HG03135 (cell line): ENCODE results near the gene C3orf70.
A peak's percentile ranks its signal among the peaks of the same experiment; 100 is the strongest.

Experiments
- ATAC-seq: cut with Tn5 transposase; IDR thresholded peaks from one replicate; pipeline ENCODE4 v1.9.1; 2021; ENCODE audit warnings: mild to moderate bottlenecking, moderate library complexity; ENCODE audit not compliant: unreplicated experiment

C3orf70 gene

GRCh38 chr3:185152410-185153170, at the start of gene C3orf70:
Gene C3orf70 (minus strand): TSS chr3:185153060. CDS start chr3:185152823, 237 bp downstream.
- ATAC-seq = peak; percentile 48

- no peak for ATAC-seq
Observed at GRCh38 chr3:185200639-185201038, 47.8 kb upstream of the C3orf70 start.

GRCh38 chr3:185199671-185200070, 46.8 kb upstream of the C3orf70 start:
- no peak for ATAC-seq

- ATAC-seq = no peak
Observed at GRCh38 chr3:185199206-185199605, 46.3 kb upstream of the C3orf70 start.

GRCh38 chr3:185197068-185197467, 44.2 kb upstream of the C3orf70 start:
- no peak for ATAC-seq

GRCh38 chr3:185195652-185196051, 42.8 kb upstream of the C3orf70 start:
- ATAC-seq = no peak

GRCh38 chr3:185188816-185189215, 36.0 kb upstream of the C3orf70 start:
- ATAC-seq = no peak

- ATAC-seq = no peak
Observed at GRCh38 chr3:185187391-185187790, 34.5 kb upstream of the C3orf70 start.

- ATAC-seq = no peak
Observed at GRCh38 chr3:185176750-185177359, 24.0 kb upstream of the C3orf70 start.

GRCh38 chr3:185175370-185175987, 22.6 kb upstream of the C3orf70 start:
- ATAC-seq = peak; percentile 71

- no peak for ATAC-seq
Observed at GRCh38 chr3:185172086-185173049, 19.5 kb upstream of the C3orf70 start.

- ATAC-seq = no peak
Observed at GRCh38 chr3:185164428-185165217, 11.8 kb upstream of the C3orf70 start.

- no peak for ATAC-seq
Observed at GRCh38 chr3:185162634-185163033, 9.8 kb upstream of the C3orf70 start.

- ATAC-seq = no peak
Observed at GRCh38 chr3:185161761-185162160, 8.9 kb upstream of the C3orf70 start.

GRCh38 chr3:185157347-185157746, 4.5 kb upstream of the C3orf70 start:
- no peak for ATAC-seq

- ATAC-seq = no peak
Observed at GRCh38 chr3:185155678-185156077, 2.8 kb upstream of the C3orf70 start.

GRCh38 chr3:185153861-185154629, 1.2 kb upstream of the C3orf70 start:
- no peak for ATAC-seq

GRCh38 chr3:185153171-185153771, 411 bp upstream of the C3orf70 start:
- ATAC-seq = no peak

- no peak for ATAC-seq
Observed at GRCh38 chr3:185151964-185152409, 873 bp downstream of the C3orf70 start.
